ENCODE data around the gene C21orf58.

DNA sequence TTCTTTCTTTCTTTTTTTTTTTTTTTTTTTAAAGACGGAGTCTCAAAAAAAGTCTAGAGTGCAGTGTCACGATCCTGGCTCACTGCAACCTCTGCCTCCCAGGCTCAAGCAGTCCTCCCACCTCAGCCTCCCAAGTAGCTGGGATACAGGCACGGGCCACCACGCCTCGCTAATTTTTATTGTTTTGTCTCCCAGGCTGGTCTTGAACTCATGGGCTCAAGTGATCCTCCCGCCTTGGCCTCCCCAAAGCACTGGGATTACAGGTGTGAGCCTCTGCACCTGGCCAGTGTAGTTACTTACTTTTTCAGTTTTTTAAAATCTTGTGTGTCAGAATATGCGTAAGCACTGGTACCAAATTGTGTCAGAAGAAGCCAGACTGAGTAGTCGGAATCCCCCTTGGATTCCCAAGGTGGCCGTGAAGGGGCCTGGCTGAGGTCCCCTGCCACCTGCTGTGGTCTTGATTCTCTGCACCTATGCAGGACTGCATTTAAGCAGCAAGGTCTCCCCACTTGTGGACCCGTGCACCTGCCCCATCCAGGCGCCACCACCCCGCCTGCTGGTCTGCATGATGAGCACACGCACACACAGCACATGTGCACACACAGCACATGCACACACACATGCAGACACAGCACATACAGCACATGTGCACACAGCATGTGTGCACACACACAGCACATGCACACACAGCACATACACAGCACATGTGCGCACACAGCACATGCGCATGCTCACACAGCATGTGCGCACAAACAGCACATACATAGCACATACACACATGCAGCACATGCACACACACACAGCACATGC, 47.7 kb upstream of the C21orf58 start:
- TF ChIP-seq, protein P1, sequence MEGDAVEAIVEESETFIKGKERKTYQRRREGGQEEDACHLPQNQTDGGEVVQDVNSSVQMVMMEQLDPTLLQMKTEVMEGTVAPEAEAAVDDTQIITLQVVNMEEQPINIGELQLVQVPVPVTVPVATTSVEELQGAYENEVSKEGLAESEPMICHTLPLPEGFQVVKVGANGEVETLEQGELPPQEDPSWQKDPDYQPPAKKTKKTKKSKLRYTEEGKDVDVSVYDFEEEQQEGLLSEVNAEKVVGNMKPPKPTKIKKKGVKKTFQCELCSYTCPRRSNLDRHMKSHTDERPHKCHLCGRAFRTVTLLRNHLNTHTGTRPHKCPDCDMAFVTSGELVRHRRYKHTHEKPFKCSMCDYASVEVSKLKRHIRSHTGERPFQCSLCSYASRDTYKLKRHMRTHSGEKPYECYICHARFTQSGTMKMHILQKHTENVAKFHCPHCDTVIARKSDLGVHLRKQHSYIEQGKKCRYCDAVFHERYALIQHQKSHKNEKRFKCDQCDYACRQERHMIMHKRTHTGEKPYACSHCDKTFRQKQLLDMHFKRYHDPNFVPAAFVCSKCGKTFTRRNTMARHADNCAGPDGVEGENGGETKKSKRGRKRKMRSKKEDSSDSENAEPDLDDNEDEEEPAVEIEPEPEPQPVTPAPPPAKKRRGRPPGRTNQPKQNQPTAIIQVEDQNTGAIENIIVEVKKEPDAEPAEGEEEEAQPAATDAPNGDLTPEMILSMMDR (IDR thresholded peaks at IDR 0.05; ENCODE audit: borderline replicate concordance, extremely low read depth, low read length, poor library complexity, severe bottlenecking) = peak; percentile 1
- no peak for TF ChIP-seq EZH2 (IDR thresholded peaks at IDR 0.05; ENCODE audit: borderline replicate concordance, low read depth, low read length, severe bottlenecking)
